HEK293T (cell line): ENCODE data around the gene CDV3.

Source experiments
- ELF4 ChIP-seq: fragments of 450-650 bp; IDR thresholded peaks from 2 replicates; pipeline ENCODE4 v1.6.1; 2017; ENCODE audit warnings: antibody characterized with exemption
- FOXM1 ChIP-seq: fragments of 450-650 bp; IDR thresholded peaks from 2 replicates; pipeline ENCODE4 v1.6.1; 2017; ENCODE audit warnings: mild to moderate bottlenecking, borderline replicate concordance
- SP1 ChIP-seq: fragments of 450-650 bp; IDR thresholded peaks from 2 replicates; pipeline ENCODE4 v1.6.1; 2017
- TARDBP ChIP-seq: fragments of 450-650 bp; IDR thresholded peaks from 2 replicates; pipeline ENCODE4 v1.6.1; 2016

- TF ChIP-seq FOXM1 (no peak), TARDBP (no peak), SP1 (no peak), ELF4 (no peak)
Measured at GRCh38 chr3:133588035-133588434, 14.5 kb downstream of the CDV3 start.
